Left lung (tissue), 10 donors: ENCODE data around the gene DOCK3. TPM values are rescaled to one million over a fixed set of nuclear protein-coding genes. Genes with fewer than 3 reads are reported as not detected.

ENCODE experiments used
- ATAC-seq: fragments of 200-7000 bp; cut with Tn5 transposase; one replicate; pipeline ENCODE4 v1.9.1; 2020; ENCODE audit warnings: moderate library complexity
- DNase-seq, 4 donors: peaks; one replicate each; pipeline ENCODE4 v3.0.0-alpha.2; 2013 to 2020
- H3K27ac ChIP-seq, 2 donors: fragments of 200-600 bp; sonication (generic) in 1 of 2; one replicate each; pipeline versions ENCODE4 v1.5.0 to v1.8.0; 2020 to 2021
- H3K27me3 ChIP-seq, 2 donors: fragments of 200-600 bp; sonication (generic) in 1 of 2; one replicate each; pipeline versions ENCODE4 v1.5.0 to v1.8.0; 2020 to 2021
- H3K36me3 ChIP-seq, 2 donors: fragments of 200-600 bp; sonication (generic) in 1 of 2; one replicate each; pipeline versions ENCODE4 v1.5.0 to v1.8.0; 2020 to 2021
- H3K4me1 ChIP-seq, 2 donors: fragments of 200-600 bp; one replicate each; pipeline ENCODE4 v1.8.0; 2021
- H3K4me3 ChIP-seq, 2 donors: fragments of 200-600 bp; sonication (generic) in 1 of 2; one replicate each; pipeline versions ENCODE4 v1.5.0 to v1.8.0; 2020 to 2021; ENCODE audit warnings: mild to moderate bottlenecking in 1 of 2
- H3K9me3 ChIP-seq, 2 donors: fragments of 200-600 bp; sonication (generic) in 1 of 2; one replicate each; pipeline versions ENCODE4 v1.5.0 to v1.8.0; 2020 to 2021
- CTCF ChIP-seq, 2 donors: fragments of 200-600 bp; sonication (generic) in 1 of 2; IDR thresholded peaks; one replicate each; pipeline versions ENCODE4 v1.5.0 to v1.8.0; 2021; ENCODE audit warnings: antibody characterized with exemption in 2 of 2
- intact Hi-C, 2 donors: fragments of 100-400 bp; cut with DNase I; formaldehyde crosslinking; loops; one replicate each; pipeline versions ENCODE4 v1.11.2 to v1.14.2; 2022
- polyA plus RNA-seq, 6 donors: library from polyadenylated mRNA; unstranded; fragments of 120-200 nt; gene quantifications; one replicate each; pipeline ENCODE4 v1.2.1, GENCODE V29; 2013; ENCODE audit not compliant: insufficient read length in 6 of 6
- total RNA-seq, 2 donors: library from RNA; stranded (reverse); fragmentation: NEBNext Ultra II Directional; extraction: Animal tissue kit (Norgen Biotek cat#: 25700); gene quantifications; one replicate each; pipeline ENCODE4 v1.2.1, GENCODE V29; 2021
- donor health status: DM: no; HTN: yes; CAD: no.
- donor health status: DM: no; HTN: no; CAD: no.

The DOCK3 gene
- total and polyA plus RNA-seq, 8 donors = 0.34 to 2.2 (median 1.8) TPM

- TF ChIP-seq CTCF (IDR thresholded peaks at IDR 0.05) = no peak
Observed at GRCh38 chr3:51392355-51393133, 717.8 kb downstream of the DOCK3 start.

DNA sequence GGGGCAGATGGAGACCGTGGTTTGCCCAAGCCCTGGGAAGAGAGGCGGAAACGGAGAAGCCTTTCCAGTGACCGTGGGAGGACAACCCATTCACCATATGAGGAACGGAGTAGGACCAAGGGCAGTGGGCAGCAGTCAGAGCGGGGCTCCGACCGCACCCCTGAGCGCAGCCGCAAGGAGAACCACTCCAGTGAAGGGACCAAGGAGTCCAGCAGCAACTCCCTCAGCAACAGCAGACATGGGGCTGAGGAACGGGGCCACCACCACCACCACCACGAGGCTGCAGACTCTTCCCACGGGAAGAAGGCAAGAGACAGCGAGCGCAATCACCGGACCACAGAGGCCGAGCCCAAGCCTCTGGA is 718.4 kb downstream of the DOCK3 start:
- H3K27ac ChIP-seq = no peak overlapping the region
- intact Hi-C loops = no loop called here
- H3K9me3 ChIP-seq = no peaks in the 10 kb centered on the region
- H3K4me3 ChIP-seq = no peak overlapping the region
- DNase-seq = peak in 1 of 4 donors; percentile 65
- no peak for ATAC-seq
- no peaks in the 10 kb centered on the region for H3K27me3 ChIP-seq
- H3K36me3 ChIP-seq = peaks cover 4 to 85% of the 10 kb centered on the region in 2 donors
- no peak for TF ChIP-seq CTCF (IDR thresholded peaks at IDR 0.05)
- H3K4me1 ChIP-seq = peaks cover 25 to 79% of the 10 kb centered on the region in 2 donors

More at GRCh38 chr3:51392355-51393133, 717.8 kb downstream of the DOCK3 start:
- DNase-seq (peak in 1 of 4 donors; percentile 74), ATAC-seq (no peak)
- no peaks in the 10 kb centered on the region for H3K9me3 ChIP-seq
- H3K27me3 ChIP-seq = no peaks in the 10 kb centered on the region
- peak overlapping the region in 1 of 2 donors; percentile 88 for H3K27ac ChIP-seq
- intact Hi-C loops = no loop called here
- peaks cover 4 to 85% of the 10 kb centered on the region in 2 donors for H3K36me3 ChIP-seq
- H3K4me1 ChIP-seq = peaks cover 30 to 85% of the 10 kb centered on the region in 2 donors
- peak overlapping the region; percentile 70 to 72 for H3K4me3 ChIP-seq

GRCh38 chr3:51393564-51393963 is 718.8 kb downstream of the DOCK3 start:
- intact Hi-C loops = no loop called here
- no peaks in the 10 kb centered on the region for H3K9me3 ChIP-seq
- H3K27me3 ChIP-seq = no peaks in the 10 kb centered on the region
- ATAC-seq (no peak), DNase-seq (peak in 1 of 4 donors; percentile 74)
- no peak overlapping the region for H3K27ac ChIP-seq
- peaks cover 22 to 75% of the 10 kb centered on the region in 2 donors for H3K4me1 ChIP-seq
- no peak for TF ChIP-seq CTCF (IDR thresholded peaks at IDR 0.05)
- no peak overlapping the region for H3K4me3 ChIP-seq
- peaks cover 4 to 85% of the 10 kb centered on the region in 2 donors for H3K36me3 ChIP-seq

DNA sequence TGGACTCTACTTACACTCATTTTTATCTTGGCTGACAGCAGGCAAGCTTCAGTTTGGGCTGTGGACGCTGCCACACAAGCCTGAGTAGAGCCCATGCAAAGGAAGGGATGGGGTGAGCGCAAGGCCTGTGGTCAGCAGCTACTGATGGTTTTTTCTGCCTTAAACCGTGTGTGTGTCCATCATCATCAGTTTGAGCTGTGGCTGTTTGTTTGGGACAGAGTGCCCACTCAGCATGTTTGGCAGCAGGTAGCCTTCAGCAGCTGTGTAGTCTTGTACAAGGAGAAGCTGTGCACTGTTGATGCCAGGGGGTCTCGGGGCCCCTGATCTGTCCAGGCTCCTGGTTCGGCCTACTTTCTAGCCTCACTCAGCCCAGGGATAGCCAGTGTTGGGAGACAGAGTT is 719.8 kb downstream of the DOCK3 start:
- no peaks in the 10 kb centered on the region for H3K27me3 ChIP-seq
- intact Hi-C loops = no loop called here
- ATAC-seq = no peak
- DNase-seq = no peak
- H3K4me1 ChIP-seq = peaks cover 22 to 65% of the 10 kb centered on the region in 2 donors
- no peaks in the 10 kb centered on the region for H3K9me3 ChIP-seq
- no peak for TF ChIP-seq CTCF (IDR thresholded peaks at IDR 0.05)
- H3K27ac ChIP-seq = no peak overlapping the region
- H3K36me3 ChIP-seq = peaks cover 4 to 84% of the 10 kb centered on the region in 2 donors
- H3K4me3 ChIP-seq = no peak overlapping the region

DNA sequence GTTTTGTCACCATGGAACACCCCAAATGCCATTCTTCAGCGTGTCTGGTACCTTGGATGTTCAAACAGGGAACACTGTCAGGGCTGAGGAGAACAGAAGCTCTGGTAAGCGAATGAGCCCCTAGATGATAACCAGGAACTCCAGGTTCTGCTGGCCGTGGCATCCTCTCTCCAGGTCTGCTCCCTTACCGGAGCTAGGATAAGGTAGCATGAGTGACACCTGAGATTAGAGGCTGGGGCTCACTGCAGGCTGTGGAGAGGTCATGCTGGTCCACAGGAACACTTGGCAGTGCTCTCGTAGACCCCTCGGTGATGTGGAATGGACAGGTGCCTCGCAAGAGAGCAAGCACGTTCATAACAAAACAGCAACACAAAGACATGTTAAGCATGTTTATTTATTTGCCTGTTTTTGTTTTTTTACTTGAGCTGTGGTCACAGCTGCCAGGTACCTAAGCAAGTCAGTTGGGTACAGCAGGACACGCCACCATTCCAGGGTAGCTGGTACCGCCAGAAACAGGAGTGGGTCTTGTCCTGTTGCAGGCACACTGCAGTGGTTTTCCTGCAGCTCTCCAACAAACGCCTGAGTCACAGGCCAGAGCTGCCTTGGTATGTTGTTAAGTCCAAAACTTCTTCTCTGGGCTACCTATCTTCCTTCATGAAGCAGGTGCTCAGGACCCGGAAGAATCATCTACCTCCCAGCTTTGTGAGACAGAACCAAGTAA is 720.9 kb downstream of the DOCK3 start:
- Histone ChIP-seq H3K4me1 (peaks cover 16 to 54% of the 10 kb centered on the region in 2 donors), H3K36me3 (peaks cover 4 to 86% of the 10 kb centered on the region in 2 donors), H3K27me3 (no peaks in the 10 kb centered on the region), H3K4me3 (no peak overlapping the region), H3K27ac (no peak overlapping the region), H3K9me3 (no peaks in the 10 kb centered on the region)
- intact Hi-C loops = no loop called here
- no peak for DNase-seq
- ATAC-seq = no peak
- no peak for TF ChIP-seq CTCF (IDR thresholded peaks at IDR 0.05)
